ENCODE data around the gene SPATA22.

DNA sequence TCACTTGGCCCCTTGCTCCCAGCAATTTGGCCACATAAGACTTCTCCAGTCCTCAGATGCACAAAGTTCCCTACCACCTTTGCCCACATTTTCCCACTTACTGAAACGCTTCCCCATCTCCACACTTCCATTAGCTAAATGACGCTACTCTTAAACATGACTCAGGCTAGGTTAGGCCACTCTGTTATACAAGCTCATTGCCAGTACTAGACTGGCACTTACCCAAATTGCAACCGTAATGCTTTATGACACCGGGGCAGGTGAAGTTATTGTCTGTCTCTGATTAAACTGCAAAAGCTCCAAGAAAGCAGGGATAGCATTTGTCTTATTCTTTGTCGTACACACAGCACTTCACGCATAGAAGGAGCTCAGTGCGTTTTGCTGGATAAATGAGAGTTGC is 33.4 kb upstream of the SPATA22 start:
- no peak for TF ChIP-seq POLR2A (IDR thresholded peaks at IDR 0.05)
- TF ChIP-seq, protein P1, sequence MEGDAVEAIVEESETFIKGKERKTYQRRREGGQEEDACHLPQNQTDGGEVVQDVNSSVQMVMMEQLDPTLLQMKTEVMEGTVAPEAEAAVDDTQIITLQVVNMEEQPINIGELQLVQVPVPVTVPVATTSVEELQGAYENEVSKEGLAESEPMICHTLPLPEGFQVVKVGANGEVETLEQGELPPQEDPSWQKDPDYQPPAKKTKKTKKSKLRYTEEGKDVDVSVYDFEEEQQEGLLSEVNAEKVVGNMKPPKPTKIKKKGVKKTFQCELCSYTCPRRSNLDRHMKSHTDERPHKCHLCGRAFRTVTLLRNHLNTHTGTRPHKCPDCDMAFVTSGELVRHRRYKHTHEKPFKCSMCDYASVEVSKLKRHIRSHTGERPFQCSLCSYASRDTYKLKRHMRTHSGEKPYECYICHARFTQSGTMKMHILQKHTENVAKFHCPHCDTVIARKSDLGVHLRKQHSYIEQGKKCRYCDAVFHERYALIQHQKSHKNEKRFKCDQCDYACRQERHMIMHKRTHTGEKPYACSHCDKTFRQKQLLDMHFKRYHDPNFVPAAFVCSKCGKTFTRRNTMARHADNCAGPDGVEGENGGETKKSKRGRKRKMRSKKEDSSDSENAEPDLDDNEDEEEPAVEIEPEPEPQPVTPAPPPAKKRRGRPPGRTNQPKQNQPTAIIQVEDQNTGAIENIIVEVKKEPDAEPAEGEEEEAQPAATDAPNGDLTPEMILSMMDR (IDR thresholded peaks at IDR 0.05), result no peak

Measured in lower leg skin (tissue), 3 donors.